ENCODE measurements around the gene GPI.

DNA sequence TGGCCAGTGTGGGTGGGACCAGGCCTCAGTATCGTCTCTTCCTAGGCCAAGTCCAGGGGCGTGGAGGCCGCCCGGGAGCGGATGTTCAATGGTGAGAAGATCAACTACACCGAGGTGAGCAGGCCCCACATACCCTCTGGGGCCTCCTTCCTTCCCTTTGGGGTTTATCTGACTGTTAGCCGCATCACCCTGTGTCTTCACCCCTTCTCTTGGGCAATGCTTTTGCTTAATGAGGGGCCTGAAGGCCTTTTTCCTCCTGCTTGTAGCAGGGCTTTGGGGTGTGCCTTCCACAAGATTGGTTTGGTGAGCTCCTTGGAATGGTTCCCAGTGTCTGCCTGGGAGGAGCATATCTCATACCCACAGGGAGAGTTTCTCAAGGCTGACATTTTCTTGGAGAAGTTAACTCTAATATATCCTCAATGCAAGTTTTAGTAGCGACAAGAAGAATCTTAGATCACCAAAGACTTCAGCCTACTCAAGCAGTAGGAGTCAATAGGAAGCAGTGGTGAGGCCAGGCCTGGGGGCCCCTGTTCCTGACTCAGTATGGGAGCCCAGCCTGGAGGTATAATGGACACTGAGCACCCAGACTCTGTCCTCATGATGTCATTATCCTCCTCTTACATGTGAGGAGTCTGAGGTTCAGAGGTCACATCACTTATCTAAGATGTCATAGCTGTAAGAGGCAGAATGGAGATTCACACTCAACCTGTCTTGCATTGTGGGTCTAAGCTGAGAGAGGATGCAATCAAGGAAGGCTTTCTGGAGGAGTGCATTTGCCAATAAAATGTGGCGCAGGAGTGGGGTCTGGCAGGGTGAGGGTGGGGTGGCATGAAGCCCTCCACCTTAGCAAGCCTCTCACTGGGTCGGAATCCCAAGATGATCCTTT is 2.0 kb downstream of the GPI start:
- no peak for TF ChIP-seq POLR2A (IDR thresholded peaks at IDR 0.05)
- TF ChIP-seq, protein P1, sequence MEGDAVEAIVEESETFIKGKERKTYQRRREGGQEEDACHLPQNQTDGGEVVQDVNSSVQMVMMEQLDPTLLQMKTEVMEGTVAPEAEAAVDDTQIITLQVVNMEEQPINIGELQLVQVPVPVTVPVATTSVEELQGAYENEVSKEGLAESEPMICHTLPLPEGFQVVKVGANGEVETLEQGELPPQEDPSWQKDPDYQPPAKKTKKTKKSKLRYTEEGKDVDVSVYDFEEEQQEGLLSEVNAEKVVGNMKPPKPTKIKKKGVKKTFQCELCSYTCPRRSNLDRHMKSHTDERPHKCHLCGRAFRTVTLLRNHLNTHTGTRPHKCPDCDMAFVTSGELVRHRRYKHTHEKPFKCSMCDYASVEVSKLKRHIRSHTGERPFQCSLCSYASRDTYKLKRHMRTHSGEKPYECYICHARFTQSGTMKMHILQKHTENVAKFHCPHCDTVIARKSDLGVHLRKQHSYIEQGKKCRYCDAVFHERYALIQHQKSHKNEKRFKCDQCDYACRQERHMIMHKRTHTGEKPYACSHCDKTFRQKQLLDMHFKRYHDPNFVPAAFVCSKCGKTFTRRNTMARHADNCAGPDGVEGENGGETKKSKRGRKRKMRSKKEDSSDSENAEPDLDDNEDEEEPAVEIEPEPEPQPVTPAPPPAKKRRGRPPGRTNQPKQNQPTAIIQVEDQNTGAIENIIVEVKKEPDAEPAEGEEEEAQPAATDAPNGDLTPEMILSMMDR (IDR thresholded peaks at IDR 0.05) = no peak

All from ovary (tissue), 3 donors.